Lung microvascular endothelial cell (primary cell): ENCODE measurements around the gene GSE1. TPM values are rescaled to one million over a fixed set of nuclear protein-coding genes. Genes with fewer than 3 reads are reported as not detected.

Experiments used
- DNase-seq, 2 donors: peaks; one replicate each; pipeline versions ENCODE4 v3.0.0 to v3.0.0-alpha.2; 2010; ENCODE audit warnings: low read depth in 2 of 2
- total RNA-seq: library from RNA; depleted of rRNA; stranded (reverse); fragments of >200 nt; gene quantifications from 2 replicates; pipeline ENCODE4 v1.2.1, GENCODE V29; 2014

GSE1 gene
- total RNA-seq, 1 donor from 2014 or later = 12.1 TPM

DNA sequence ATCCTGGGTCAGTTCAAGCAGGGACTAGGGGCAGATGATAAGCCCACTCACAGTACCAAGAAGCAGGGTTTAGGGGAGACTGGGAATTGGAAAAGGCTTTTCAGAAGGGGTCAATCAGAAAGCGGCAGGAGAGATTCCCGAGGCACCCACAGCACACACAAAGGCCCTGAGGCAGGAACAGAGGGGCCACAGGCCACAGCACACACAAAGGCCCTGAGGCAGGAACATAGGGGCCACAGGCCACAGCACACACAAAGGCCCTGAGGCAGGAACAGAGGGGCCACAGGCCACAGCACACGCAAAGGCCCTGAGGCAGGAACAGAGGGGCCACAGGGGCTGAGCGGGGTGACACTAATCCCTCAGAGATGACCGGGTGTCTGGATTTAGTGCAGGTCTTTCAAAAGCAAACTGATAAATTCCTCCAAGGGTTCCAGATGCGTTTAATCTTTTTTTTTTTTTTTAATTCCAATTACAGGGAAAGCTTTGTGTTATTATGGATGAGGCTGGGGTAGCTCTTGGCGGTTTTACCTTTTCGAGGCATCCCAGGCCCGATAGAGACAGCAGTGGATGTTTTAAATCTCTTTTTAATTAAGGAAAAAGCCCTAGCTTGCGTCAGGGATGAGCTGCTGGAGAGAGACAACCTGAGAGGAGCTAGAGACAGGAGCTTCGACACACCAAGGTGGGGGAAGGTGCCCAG is 106.6 kb downstream of the GSE1 start:
- no peak for DNase-seq

DNA sequence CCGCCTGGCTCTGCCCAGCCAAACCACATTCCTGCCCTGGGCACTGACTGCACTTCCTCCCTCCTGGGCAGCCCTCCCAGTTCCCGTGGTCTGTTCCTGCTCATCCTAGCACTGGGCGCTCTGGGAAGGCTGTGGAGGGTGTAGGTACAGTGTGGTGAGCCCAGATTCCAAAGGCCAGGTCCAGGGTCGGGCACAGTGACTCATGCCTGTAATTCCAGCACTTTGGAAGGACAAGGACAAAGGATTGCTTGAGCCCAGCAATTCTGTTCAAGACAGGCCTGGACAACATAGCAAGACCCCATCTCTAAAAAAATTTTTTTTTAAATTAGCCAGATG is 107.1 kb downstream of the GSE1 start:
- peak in 1 of 2 donors; percentile 20 for DNase-seq

DNA sequence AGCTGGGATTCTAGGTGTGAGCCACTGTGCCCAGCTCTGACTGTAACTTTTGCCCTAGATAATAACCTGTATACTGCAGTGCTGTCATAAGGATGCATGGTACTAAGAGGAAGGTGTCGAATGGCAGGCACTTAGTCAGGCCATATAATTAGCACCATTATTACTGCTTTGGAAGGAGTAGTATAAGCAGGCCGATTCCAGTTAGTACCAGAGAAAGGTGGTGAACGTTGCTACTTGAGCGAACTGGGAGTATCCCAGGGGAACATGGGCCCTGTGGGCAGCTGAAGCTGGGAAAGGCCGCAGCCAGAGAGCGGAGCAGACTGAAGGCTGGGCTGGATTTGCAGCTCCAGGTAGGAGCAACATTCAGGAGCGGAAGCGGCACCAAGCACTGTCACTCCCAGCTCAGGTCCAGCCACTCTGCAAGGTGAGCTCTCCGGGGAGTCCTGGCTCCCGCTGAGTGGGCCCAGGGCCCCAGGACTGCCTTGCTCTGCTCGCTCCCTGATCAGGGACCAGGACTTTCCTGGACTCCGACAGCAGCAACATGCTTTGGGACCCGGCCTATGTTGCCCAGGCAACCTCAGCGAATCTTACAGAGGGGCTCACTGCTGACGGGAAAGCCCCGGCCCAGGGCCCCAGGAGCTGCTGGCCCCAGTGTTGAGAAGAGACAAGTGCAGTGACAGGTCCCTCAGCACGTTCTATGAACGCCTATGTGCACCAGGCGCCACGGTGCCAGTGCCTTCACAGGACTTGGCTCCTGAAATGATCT is 109.2 kb downstream of the GSE1 start:
- DNase-seq = no peak

DNA sequence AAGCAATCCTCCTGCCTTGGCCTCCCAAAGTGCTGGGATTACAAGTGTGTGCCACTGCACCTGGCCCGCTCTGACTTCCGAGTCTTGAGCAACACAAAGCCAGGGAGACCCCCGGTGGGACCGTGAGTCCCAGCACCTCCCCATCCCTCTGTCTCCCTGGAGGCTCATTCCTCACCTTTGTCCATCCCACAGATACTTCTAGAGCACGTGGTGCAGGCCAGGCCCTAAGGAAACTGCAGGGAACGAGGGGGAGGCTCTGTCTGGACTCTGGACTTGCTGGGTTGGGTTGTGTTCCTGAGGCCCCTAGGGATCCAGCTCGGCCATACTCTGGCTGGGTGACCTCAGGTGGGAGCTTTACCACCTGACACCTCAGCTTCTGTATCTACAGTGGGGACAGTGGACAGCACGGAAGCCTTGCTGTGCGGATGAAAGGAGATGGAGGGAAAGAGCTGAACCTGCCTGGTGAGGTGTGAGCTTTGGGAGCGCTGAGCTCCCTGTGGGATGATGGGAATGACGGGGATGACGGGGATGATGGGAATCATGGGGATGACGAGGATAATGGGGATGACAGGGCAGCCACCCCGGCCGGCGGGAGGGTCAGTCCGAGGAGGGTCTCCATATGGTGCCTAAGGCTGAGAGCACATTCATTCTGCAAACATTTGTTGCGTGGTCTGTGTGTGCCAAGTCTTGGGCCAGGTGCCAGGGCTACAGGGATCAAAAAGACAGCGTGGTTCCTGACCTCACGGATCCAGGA is 111.2 kb downstream of the GSE1 start:
- DNase-seq = no peak

DNA sequence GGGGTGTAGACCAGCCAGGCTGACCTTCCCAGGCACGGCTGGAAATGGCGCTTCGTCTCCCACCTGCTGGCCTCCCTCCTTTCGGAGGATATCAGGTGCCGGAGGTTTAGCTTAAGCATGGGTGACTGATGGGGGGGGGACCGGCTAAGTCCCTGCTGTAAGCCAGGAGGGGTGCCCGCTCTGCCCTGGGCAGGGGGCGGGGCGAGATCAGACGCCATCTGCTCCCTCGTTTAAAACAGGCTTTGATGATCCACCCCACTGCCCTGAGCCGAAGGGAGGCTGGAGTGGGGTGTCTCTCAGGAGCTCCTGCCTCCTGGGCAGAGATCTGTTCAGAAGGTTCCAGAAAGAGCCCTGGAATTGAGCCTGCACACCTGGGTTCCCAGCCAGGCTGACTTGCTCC is 111.8 kb downstream of the GSE1 start:
- no peak for DNase-seq

Other genes starting within 250 kb of the GSE1 start
- 1.4 and 3.7 TPM in 2 replicates for gene GINS2, start 75.6 kb downstream of the GSE1 start, total RNA-seq
- gene C16orf74, start 137.8 kb downstream of the GSE1 start, total RNA-seq = 2.2 and 9.8 TPM in 2 replicates
- gene EMC8, start 186.2 kb downstream of the GSE1 start, total RNA-seq = 25.7 and 31.9 TPM in 2 replicates
- gene COX4I1, start 186.4 kb downstream of the GSE1 start, total RNA-seq = 440 and 633 TPM in 2 replicates